ENCODE data around the gene NOL12.

The NOL12 gene

DNA sequence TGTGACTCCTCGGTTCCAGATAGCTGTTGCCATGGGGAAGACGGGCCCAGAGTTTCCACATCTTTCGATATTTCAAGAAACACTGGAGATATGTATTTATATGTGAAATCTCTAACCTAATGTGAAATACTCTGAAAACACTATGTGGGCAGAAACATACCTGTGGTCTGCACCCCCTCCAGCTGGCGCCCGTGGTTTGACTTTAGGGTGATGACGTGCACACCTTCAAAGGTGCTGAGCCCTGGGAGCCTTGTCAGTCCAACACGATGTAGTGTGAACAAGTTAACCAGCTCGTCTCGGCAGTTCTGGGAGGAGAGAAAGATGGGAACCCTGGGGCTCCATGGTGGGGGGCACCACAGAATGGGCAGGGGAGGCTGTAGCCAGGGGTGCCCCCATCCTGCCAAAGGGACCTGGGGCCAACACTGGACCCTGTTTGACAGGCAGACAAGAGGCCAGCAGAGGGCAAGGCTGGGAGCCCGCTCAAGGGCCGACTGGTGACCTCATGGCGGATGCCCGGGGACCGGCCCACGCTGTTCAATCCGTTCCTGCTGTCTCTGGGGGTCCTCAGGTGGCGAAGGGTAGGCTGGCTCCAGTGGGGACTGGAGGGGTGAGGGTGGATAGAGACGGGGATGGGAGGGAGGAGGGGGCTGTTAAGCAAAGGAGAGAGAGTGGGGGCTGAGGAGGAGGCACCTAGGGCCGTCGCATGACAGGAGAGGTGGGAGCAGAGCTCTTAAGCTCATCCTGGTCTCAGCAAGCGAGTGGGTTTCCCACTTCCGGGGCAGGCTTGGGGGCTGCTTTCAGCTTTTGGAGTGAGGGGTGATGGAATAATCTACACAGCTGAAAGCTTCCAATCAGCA lies 54.5 kb downstream of the NOL12 start:
- H3K4me3 ChIP-seq (ENCODE audit: low read depth, low read length) = no peak overlapping the region
- DNase-seq (ENCODE audit: low read depth) = no peak
- TF ChIP-seq, protein P1, sequence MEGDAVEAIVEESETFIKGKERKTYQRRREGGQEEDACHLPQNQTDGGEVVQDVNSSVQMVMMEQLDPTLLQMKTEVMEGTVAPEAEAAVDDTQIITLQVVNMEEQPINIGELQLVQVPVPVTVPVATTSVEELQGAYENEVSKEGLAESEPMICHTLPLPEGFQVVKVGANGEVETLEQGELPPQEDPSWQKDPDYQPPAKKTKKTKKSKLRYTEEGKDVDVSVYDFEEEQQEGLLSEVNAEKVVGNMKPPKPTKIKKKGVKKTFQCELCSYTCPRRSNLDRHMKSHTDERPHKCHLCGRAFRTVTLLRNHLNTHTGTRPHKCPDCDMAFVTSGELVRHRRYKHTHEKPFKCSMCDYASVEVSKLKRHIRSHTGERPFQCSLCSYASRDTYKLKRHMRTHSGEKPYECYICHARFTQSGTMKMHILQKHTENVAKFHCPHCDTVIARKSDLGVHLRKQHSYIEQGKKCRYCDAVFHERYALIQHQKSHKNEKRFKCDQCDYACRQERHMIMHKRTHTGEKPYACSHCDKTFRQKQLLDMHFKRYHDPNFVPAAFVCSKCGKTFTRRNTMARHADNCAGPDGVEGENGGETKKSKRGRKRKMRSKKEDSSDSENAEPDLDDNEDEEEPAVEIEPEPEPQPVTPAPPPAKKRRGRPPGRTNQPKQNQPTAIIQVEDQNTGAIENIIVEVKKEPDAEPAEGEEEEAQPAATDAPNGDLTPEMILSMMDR (IDR thresholded peaks at IDR 0.05; ENCODE audit: low read depth, low read length, missing control alignments) = no peak

DNA sequence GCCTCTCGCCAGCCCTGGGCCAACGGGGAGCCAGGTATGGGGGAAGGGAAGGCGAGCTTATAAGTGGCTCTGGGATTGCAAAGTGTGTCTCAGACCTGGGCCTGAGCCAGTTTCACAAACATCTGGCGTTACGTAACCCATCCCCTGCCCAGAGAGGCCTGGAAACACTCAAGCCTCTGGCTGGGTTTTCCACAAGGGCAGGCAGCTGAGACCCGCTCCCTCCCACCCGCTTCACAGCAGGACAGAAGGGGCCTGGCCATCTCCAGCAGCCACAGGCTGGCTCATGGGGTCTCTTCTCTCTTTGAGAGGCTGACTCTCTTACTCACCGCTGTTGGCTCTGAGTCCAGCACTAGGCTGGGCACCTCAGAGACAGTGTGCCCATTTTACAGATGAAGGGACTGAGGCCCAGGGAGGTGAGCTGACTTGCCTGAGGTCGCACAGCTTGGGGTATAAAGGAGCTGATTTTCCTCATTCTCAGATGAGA lies 55.2 kb downstream of the NOL12 start:
- no peak for DNase-seq (ENCODE audit: low read depth)
- TF ChIP-seq, protein P1 (IDR thresholded peaks at IDR 0.05; ENCODE audit: low read depth, low read length, missing control alignments) = no peak
- no peak overlapping the region for H3K4me3 ChIP-seq (ENCODE audit: low read depth, low read length)

DNA sequence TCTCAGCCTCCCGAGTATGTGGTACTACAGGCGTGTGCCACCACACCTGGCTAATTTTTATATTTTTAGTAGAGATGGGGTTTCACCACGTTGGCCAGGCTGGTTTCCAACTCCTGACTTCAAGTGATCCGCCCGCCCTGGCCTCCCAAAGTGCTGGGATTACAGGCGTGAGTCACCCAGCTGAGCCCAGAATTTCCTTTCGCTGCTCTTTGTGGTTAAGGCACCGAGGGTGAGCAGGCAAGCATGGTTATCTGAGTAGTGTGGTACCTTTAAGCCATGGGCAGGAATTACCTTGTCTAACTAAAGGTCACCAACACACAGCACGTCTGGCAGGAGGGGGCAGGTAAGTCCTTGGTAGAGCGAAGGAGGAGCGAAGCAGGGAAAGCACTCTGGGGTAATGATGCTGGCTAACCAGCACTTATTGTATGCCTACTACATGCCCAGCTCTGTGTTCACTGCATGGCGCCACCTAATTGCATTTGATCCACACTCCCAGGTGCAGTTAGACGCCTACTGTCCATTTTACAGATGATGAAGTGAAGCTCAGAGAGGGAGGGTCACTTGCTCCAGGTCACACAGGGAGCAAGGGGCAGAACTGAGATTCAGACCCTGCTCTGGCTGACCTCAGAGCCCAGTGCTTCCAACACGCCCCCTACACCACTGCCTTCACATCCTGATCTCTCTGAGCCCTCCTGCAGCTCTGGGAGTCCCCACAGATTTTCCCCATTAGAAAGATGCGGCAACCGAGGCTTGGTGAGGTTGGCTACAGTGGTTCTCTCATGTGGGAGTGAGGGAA lies 56.4 kb downstream of the NOL12 start:
- no peak for DNase-seq (ENCODE audit: low read depth)
- no peak overlapping the region for H3K4me3 ChIP-seq (ENCODE audit: low read depth, low read length)
- TF ChIP-seq, protein P1 (IDR thresholded peaks at IDR 0.05; ENCODE audit: low read depth, low read length, missing control alignments) = no peak
